AG04449 (cell line): ENCODE data around the gene PIK3C3.

Source experiments
- CTCF ChIA-PET: fragments of 350-600 bp; formaldehyde crosslinking; extraction: SDS; loops from one replicate; lab custom pipeline; 2021; ENCODE audit warnings: antibody characterized with exemption; lab: Yijun Ruan, JAX
- POLR2A ChIA-PET: fragments of 400-600, 350-600 bp; formaldehyde crosslinking; extraction: SDS; loops from one replicate; lab custom pipeline; 2020; ENCODE audit warnings: antibody characterized with exemption, inconsistent platforms; lab: Yijun Ruan, JAX
- DNase-seq: peaks from one replicate; pipeline ENCODE4 v3.0.0-alpha.2; 2010; ENCODE audit warnings: low read depth, low spot score
- H3K4me3 ChIP-seq: 2 replicates; pipeline ENCODE4 v1.5.1; 2011; ENCODE audit warnings: low read depth, mild to moderate bottlenecking, control low read depth, low read length
- TF ChIP-seq, protein P1 (sequence below): IDR thresholded peaks from one replicate; pipeline ENCODE4 v1.5.1; 2011; ENCODE audit warnings: mild to moderate bottlenecking, moderate library complexity, low read length, control low read depth, inconsistent platforms; ENCODE audit not compliant: insufficient read depth; ENCODE audit errors: missing control alignments

The PIK3C3 gene

DNA sequence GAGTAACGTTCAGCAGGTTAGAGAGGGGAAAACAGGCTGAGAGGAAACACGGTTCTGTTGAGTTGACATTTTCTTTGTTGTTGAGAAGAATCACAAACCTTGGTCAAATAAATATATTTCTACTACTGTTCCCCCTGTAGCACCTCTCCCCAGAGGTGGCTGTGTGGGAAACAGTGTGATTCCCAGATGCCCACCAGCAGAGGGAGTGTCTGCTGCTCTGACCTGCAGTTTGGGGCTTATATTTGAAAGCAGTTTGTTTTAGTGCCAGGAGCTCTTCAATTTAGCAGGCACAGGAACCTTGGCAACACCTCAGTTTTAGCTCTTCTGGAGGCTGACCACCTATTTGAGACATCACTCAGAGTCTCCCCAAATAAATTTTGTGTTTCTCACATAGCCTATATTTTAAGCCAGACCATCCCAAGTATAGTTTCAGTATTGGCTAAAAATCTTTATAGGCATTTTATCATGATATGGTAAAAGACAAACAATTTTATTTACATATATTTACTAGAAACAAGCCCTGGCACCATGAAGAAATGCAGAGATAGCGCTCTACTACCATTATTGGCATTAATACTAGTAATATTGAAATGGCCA, 75.7 kb downstream of the PIK3C3 start:
- H3K4me3 ChIP-seq = no peak overlapping the region
- POLR2A ChIA-PET = no interaction called here
- DNase-seq = no peak
- CTCF ChIA-PET = interaction anchor here (0.7 to 8.2 kb wide), 12 partner anchors 8 to 83 kb away, joined by 3 to 209 read pairs (median 6); no protein-coding TSS in a partner anchor
- TF ChIP-seq, protein P1, sequence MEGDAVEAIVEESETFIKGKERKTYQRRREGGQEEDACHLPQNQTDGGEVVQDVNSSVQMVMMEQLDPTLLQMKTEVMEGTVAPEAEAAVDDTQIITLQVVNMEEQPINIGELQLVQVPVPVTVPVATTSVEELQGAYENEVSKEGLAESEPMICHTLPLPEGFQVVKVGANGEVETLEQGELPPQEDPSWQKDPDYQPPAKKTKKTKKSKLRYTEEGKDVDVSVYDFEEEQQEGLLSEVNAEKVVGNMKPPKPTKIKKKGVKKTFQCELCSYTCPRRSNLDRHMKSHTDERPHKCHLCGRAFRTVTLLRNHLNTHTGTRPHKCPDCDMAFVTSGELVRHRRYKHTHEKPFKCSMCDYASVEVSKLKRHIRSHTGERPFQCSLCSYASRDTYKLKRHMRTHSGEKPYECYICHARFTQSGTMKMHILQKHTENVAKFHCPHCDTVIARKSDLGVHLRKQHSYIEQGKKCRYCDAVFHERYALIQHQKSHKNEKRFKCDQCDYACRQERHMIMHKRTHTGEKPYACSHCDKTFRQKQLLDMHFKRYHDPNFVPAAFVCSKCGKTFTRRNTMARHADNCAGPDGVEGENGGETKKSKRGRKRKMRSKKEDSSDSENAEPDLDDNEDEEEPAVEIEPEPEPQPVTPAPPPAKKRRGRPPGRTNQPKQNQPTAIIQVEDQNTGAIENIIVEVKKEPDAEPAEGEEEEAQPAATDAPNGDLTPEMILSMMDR = peak; percentile 76

DNA sequence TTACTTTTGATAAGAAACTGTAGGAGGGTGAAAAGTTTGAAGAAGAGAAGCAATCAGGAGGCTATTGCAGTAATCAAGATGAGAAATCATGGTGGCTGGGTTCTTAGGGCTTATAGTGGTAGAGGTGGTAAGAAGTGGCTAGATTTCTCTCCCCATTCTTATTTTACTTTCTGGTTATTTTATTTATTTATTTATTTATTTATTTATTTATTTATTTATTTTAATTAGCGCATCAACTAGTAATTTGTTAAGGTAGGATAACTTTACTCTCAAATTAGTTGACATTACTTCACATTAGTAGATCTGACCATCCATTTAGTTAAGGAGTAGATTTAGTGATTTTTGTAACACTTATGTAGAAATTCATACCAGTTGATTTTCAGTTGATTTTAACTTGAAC, 77.4 kb downstream of the PIK3C3 start:
- DNase-seq = no peak
- CTCF ChIA-PET = interaction anchor here (4.2 kb wide), 1 partner anchor 19 kb away, joined by 26 read pairs; no protein-coding TSS in a partner anchor

DNA sequence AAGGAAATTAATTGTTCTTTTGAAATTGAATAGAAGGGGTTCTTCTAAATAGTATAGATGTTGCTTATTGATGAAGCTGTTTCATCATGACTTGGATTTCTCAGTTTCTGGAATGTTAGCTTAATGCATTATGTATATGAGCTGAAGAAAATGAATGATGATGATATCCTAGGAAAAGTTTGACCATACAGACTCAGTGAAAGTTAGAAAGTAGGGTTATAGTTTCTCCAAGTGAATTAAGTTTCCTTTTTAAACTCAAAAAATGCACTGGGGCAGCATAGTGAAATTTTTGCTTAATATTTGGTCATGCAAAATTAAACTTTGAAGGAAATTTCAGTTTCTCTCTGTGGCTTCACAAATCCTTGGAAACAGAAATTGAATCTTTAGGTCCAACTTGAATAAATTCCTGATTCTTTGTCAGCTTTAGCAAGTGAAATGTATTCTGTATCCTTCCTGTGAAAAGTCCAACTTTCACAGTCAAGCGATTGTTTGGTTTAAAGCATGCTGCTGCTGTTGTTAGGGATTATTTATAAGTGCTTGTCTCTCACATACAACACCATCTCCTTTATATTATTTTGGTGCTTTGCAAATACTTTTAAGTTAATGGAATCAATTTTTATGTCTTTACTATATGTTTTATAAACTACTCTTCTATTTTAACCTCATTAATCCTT, 78.2 kb downstream of the PIK3C3 start:
- no peak overlapping the region for H3K4me3 ChIP-seq
- DNase-seq = no peak
- TF ChIP-seq, protein P1 = no peak
- ChIA-PET CTCF (interaction anchor here (1.8 to 4.2 kb wide), 2 partner anchors 19 kb away, joined by 4 to 26 read pairs; no protein-coding TSS in a partner anchor), POLR2A (no interaction called here)

More for the DNA sequence above, 77.4 kb downstream of the PIK3C3 start:
- no peak overlapping the region for H3K4me3 ChIP-seq
- POLR2A ChIA-PET = no interaction called here
- TF ChIP-seq, protein P1 = no peak

DNA sequence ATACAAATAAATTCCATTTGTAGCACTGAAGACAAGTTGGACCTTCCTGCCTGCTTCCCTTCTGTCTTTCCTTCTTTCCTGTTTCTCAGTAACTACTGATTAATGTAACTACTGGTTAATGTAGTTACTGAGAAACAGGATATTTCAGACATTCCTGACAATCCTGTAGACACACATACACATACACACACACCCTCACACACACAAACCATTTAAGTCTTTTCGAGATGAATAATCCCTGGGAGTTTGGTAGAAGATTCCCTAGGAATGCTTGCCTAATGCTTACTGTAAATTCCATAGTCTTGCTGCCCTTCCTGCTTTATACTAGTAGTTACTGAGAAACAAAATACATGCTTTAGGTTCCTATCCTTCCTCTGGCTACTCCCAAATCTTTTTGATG, 83.9 kb downstream of the PIK3C3 start:
- DNase-seq = peak; percentile 98
- ChIA-PET POLR2A (interaction anchor here (0.5 kb wide), 1 partner anchor 11 kb away, joined by 3 read pairs; no protein-coding TSS in a partner anchor), CTCF (interaction anchor here (3.0 to 9.5 kb wide), 3 partner anchors 9 to 14 kb away, joined by 15 to 106 read pairs (median 63); no protein-coding TSS in a partner anchor)
- no peak overlapping the region for H3K4me3 ChIP-seq
- TF ChIP-seq, protein P1 = no peak

DNA sequence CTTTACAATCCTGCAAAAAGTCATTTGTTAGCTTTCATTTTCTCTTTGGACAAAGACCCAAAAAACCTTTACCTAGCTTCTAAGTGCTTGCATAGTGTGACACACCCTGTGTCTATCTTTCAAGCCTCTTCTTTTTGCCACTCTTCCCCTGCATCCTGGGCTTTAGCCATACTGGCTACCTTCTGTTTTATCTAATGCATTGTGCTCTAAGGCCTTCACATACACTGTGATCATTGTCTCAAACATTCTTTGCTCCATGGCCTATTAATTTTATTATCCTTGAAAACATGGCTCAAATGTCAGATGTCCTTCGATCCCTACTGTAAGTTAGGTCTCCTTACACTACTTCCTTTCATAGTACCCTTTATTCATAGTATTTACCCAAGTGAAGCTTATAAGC, 84.4 kb downstream of the PIK3C3 start:
- no peak for DNase-seq
- CTCF ChIA-PET = interaction anchor here (3.0 to 9.5 kb wide), 3 partner anchors 9 to 13 kb away, joined by 15 to 106 read pairs (median 63); no protein-coding TSS in a partner anchor
- TF ChIP-seq, protein P1 = no peak
- no peak overlapping the region for H3K4me3 ChIP-seq
- POLR2A ChIA-PET = interaction anchor here (0.5 kb wide), 1 partner anchor 11 kb away, joined by 3 read pairs; no protein-coding TSS in a partner anchor

DNA sequence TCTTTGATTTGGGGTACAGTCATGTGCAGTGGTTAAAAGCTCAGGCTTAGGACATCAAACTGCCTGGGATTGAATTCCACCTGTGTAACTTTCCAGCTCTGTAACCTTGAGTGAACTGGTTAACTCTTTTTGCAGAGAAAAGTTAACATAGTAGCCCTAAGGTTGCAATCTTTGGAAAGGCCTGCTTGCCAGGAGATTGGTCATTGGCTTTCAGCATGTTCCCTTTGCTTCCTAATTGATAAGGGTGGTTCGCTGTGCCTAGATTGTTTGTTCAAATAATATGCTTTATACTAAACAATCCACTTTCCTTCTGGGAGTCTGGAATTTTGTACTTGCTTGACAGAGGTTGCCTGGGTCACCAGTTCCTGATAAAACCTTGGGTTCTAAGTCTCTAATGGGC, 86.8 kb downstream of the PIK3C3 start:
- TF ChIP-seq, protein P1 = no peak
- ChIA-PET CTCF (interaction anchor here (0.6 to 9.5 kb wide), 4 partner anchors 11 to 275 kb away, joined by 3 to 106 read pairs (median 9); no protein-coding TSS in a partner anchor), POLR2A (no interaction called here)
- H3K4me3 ChIP-seq = no peak overlapping the region
- DNase-seq = no peak
